COLO668 (cell line): ENCODE measurements around the gene CARD14.
"Not testable (repeated sequence)": the region's sequence is repeated elsewhere in the genome, so short reads cannot be mapped to it uniquely, and the experiment has no call there.

Experiments
- DNase-seq: peaks from one replicate; lab custom pipeline; 2025; ENCODE audit not compliant: unreplicated experiment; lab: John Stamatoyannopoulos, UW

The CARD14 gene

GRCh38 chr17:80248001-80248893 lies 78.4 kb downstream of the CARD14 start:
- DNase-seq, result no peak

- peak; percentile 9 for DNase-seq
Measured at GRCh38 chr17:80248894-80249710, 79.3 kb downstream of the CARD14 start.

DNA sequence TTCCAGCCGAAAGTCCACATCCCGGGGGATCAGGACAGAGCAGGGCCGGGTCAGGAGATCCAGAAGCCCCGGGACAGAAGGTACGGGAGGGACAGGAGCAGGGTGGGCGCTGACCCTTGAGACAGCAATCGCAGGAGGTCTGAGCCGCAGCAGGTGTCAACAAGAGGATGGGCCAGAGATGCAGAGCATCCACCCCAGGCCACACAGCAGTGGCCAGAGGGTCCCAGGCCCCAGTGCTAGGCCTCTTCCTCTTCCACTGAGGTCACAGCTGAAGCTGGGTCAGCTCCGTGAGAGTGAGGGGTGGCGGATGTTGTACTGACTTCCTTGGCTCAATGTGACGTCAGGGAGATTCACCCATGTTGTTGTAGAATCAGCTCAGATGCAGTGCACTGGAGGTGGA lies 82.1 kb downstream of the CARD14 start:
- DNase-seq, result no peak

GRCh38 chr17:80252871-80253270 lies 83.0 kb downstream of the CARD14 start:
- peak; percentile 72 for DNase-seq

- no peak for DNase-seq
Measured at GRCh38 chr17:80253631-80254395, 84.0 kb downstream of the CARD14 start.

DNA sequence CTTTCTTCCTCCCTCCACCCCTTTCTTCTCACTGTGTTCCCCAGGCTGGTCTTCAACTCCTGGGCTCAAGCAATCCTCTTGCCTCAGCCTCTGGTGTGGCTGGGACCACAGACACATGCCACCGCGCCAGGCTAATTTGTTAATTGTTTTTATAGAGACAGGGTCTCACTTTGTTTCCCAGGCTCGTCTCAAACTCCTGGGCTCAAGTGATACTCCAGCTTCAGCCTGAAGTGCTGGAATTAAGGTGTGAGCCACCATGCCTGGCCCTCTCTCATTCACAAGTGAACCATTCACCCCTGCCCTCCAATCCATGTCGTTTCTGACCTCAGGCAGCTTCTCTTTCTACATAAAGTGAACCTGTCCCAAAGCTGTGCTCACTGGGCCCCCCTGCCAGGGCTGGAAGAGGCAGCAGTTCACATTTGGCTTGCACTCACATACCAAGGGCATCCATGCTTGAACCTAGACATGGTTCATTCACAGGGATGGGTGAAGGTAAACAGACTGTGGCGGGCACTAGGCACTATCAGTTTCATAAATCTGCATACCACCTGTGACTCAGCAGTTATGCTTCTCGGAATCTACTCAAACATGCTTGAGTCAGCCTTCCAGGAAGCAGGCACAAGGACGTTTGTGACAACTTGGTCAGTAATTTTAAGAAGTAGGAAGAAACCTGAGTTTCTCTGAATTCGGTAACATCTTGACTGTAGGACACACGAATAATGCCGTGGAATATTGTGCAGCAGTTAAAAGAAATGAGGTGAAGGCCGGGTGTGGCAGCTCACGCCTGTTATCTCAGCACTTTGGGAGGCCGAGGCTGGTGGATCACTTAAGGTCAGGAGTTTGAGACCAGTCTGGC lies 84.8 kb downstream of the CARD14 start:
- DNase-seq, result peak; percentile 54

DNA sequence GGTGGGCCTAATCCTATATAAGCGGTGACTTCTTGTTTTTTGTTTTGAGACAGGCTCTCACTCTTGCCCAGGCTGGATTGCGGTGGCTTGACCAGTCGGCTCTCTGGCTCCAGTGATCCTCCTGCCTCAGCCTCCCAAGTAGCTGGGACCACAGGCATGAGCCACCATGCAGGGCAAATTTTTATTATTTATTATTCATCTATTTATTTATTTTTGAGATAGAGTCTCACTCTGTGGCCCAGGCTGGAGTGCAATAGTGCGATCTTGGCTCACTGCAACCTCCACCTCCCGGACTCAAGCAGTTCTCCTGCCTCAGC lies 86.2 kb downstream of the CARD14 start:
- DNase-seq, result no peak

- DNase-seq, result no peak
Measured at GRCh38 chr17:80257716-80258213, 87.9 kb downstream of the CARD14 start.

DNA sequence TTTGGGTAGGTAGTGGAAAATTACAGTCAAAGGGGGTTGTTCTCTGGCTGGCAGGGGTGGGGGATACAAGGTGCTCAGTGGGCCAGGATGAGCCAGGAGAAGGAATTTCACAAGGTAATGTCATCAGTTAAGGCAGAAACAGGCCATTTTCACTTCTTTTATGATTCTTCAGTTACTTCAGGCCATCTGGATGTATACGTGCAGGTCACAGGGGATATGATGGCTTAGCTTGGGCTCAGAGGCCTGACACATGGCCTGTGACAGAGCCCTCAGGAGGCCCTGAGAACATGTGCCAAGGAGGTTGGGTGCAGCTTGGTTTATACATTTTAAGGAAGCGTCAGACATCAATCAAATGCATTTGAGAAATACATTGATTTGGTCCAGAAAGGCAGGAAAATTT lies 88.5 kb downstream of the CARD14 start:
- DNase-seq, result not testable (repeated sequence)
